Measurements from ENCODE around the gene LHFPL3. TPM values are rescaled to one million over a fixed set of nuclear protein-coding genes. Genes with fewer than 3 reads are reported as not detected.

The LHFPL3 gene
- total and polyA plus RNA-seq, 2 donors (not counting 1 experiment from before 2014, with no cell fraction given): not detected

DNA sequence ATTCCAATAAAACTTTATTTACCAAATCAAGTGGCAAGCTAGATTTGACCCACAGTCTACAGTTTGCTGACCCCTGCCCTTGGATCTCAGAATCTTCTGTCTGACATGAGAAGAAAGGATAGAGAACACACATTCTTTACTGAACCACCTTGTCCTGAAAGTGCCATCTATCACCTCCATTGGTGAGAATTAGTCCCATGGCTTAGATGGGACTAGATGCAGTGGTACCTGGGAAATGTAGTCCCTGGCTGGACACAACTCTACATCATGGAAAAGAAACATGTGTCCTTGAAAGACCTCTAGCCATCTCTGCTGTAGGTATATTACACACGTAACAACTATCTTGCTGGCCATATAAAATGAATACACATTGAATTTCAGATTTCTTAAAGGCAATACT, 336.2 kb downstream of the LHFPL3 start:
- no peaks in the 10 kb centered on the region for H3K9me3 Mint-ChIP-seq (ENCODE audit: insufficient read depth)
- intact Hi-C loops (cut with micrococcal nuclease): no loop called here
- Histone ChIP-seq H3K9me3 (ENCODE audit: control extremely low read depth in 1 of 3, control insufficient read depth in 2 of 3, insufficient read depth in 1 of 3, low read length in 2 of 3) (no peaks in the 10 kb centered on the region), H2AFZ (ENCODE audit: insufficient read depth, low read depth, low read length, poor library complexity, severe bottlenecking) (no peak overlapping the region), H3K36me3 (replicated peaks in 1 of 2; ENCODE audit: control extremely low read depth in 1 of 2, control insufficient read depth in 1 of 2, extremely low read depth in 1 of 2, insufficient read depth in 2 of 2, low read length in 1 of 2) (no peaks in the 10 kb centered on the region), H3K9ac (ENCODE audit: low read length) (no peak overlapping the region), H4K20me1 (ENCODE audit: control insufficient read depth, insufficient read depth, low read length, poor library complexity, severe bottlenecking) (no peaks in the 10 kb centered on the region), H3K79me2 (ENCODE audit: control insufficient read depth, insufficient read depth, low read length) (no peaks in the 10 kb centered on the region), H3K4me2 (replicated peaks; ENCODE audit: low read depth, low read length, poor library complexity, severe bottlenecking) (no peak overlapping the region), H3K27ac (ENCODE audit: low read length in 2 of 2) (no peak overlapping the region), H3K27me3 (replicated peaks in 1 of 4; ENCODE audit: control extremely low read depth in 1 of 4, control insufficient read depth in 3 of 4, insufficient read depth in 4 of 4, low read length in 3 of 4) (no peaks in the 10 kb centered on the region), H3K4me3 (ENCODE audit: control extremely low read depth in 1 of 5, extremely low read depth in 1 of 5, insufficient read depth in 1 of 5, low read depth in 2 of 5, low read length in 4 of 5) (no peak overlapping the region), H3K4me1 (ENCODE audit: control insufficient read depth in 2 of 2, insufficient read depth in 2 of 2, low read length in 2 of 2) (no peaks in the 10 kb centered on the region)
- no peak overlapping the region for H3K4me3 Mint-ChIP-seq
- no CpG with 5 or more reads among the region's 1 CpG for WGBS (ENCODE audit: insufficient coverage)
- POLR2A ChIA-PET: no interaction called here
- no peak for DNase-seq
- H3K4me1 Mint-ChIP-seq: no peaks in the 10 kb centered on the region
- H3K27me3 Mint-ChIP-seq: no peaks in the 10 kb centered on the region
- CTCF ChIA-PET: no interaction called here
- no peak overlapping the region for H3K27ac Mint-ChIP-seq
- ATAC-seq (ENCODE audit: low read depth): no peak
- no peak for TF ChIP-seq CTCF (IDR thresholded peaks at IDR 0.05)
- no peak for TF ChIP-seq EZH2 (IDR thresholded peaks at IDR 0.05; ENCODE audit: borderline replicate concordance, insufficient read depth, low read depth, low read length, poor library complexity, severe bottlenecking)

- Histone ChIP-seq H3K4me3 (ENCODE audit: control extremely low read depth in 1 of 5, extremely low read depth in 1 of 5, insufficient read depth in 1 of 5, low read depth in 2 of 5, low read length in 4 of 5) (no peak overlapping the region), H3K9ac (ENCODE audit: low read length) (no peak overlapping the region), H4K20me1 (ENCODE audit: control insufficient read depth, insufficient read depth, low read length, poor library complexity, severe bottlenecking) (no peaks in the 10 kb centered on the region), H3K27ac (ENCODE audit: low read length in 2 of 2) (no peak overlapping the region), H3K36me3 (replicated peaks in 1 of 2; ENCODE audit: control extremely low read depth in 1 of 2, control insufficient read depth in 1 of 2, extremely low read depth in 1 of 2, insufficient read depth in 2 of 2, low read length in 1 of 2) (no peaks in the 10 kb centered on the region), H3K27me3 (replicated peaks in 1 of 4; ENCODE audit: control extremely low read depth in 1 of 4, control insufficient read depth in 3 of 4, insufficient read depth in 4 of 4, low read length in 3 of 4) (peaks cover 0 to 3% (median 0%) of the 10 kb centered on the region in 4 experiments), H3K9me3 (ENCODE audit: control extremely low read depth in 1 of 3, control insufficient read depth in 2 of 3, insufficient read depth in 1 of 3, low read length in 2 of 3) (no peaks in the 10 kb centered on the region), H2AFZ (ENCODE audit: insufficient read depth, low read depth, low read length, poor library complexity, severe bottlenecking) (no peak overlapping the region), H3K79me2 (ENCODE audit: control insufficient read depth, insufficient read depth, low read length) (no peaks in the 10 kb centered on the region), H3K4me1 (ENCODE audit: control insufficient read depth in 2 of 2, insufficient read depth in 2 of 2, low read length in 2 of 2) (no peaks in the 10 kb centered on the region), H3K4me2 (replicated peaks; ENCODE audit: low read depth, low read length, poor library complexity, severe bottlenecking) (no peak overlapping the region)
- Mint-ChIP-seq H3K27me3 (peaks cover 6% of the 10 kb centered on the region), H3K4me3 (no peak overlapping the region), H3K4me1 (no peaks in the 10 kb centered on the region), H3K9me3 (ENCODE audit: insufficient read depth) (no peaks in the 10 kb centered on the region), H3K27ac (no peak overlapping the region)
- DNase-seq (no peak), ATAC-seq (ENCODE audit: low read depth) (no peak)
- ChIA-PET POLR2A (no interaction called here), CTCF (no interaction called here)
- intact Hi-C loops (cut with micrococcal nuclease): no loop called here
- TF ChIP-seq CTCF (IDR thresholded peaks at IDR 0.05): no peak
- TF ChIP-seq EZH2 (IDR thresholded peaks at IDR 0.05; ENCODE audit: borderline replicate concordance, insufficient read depth, low read depth, low read length, poor library complexity, severe bottlenecking): no peak
- WGBS (ENCODE audit: insufficient coverage): 90% methylated on average over 2 of the region's 5 CpGs
These were observed 349.2 kb downstream of the LHFPL3 start for GRCh38 chr7:104677587-104677986.

Data from B cell (primary cell).